ENCODE measurements around the gene MFRP.

Gene MFRP

GRCh38 chr11:119338318-119338890 is 8.1 kb downstream of the MFRP start:
- DNase-seq (ENCODE audit: low read depth in 2 of 2) = peak; percentile 51 to 54

GRCh38 chr11:119337581-119338317 is 8.8 kb downstream of the MFRP start:
- DNase-seq (ENCODE audit: low read depth in 2 of 2) = no peak

- no peak for DNase-seq (ENCODE audit: low read depth in 2 of 2)
Measured at GRCh38 chr11:119336744-119337469, 9.6 kb downstream of the MFRP start.

- DNase-seq (ENCODE audit: low read depth in 2 of 2) = no peak
Measured at GRCh38 chr11:119335655-119336543, 10.6 kb downstream of the MFRP start.

GRCh38 chr11:119335091-119335654 is 11.3 kb downstream of the MFRP start:
- no peak for DNase-seq (ENCODE audit: low read depth in 2 of 2)

GRCh38 chr11:119334174-119334930 is 12.2 kb downstream of the MFRP start, which contains the start of gene RNF26:
TSS of gene RNF26 (plus strand) at chr11:119334527. CDS start at chr11:119335123, 596 bp downstream.
- peak; percentile 91 for DNase-seq (ENCODE audit: low read depth in 2 of 2)

- no peak for DNase-seq (ENCODE audit: low read depth in 2 of 2)
Measured at GRCh38 chr11:119332111-119332765, 14.3 kb downstream of the MFRP start.

- DNase-seq (ENCODE audit: low read depth in 2 of 2) = no peak
Measured at GRCh38 chr11:119330237-119330636, 16.3 kb downstream of the MFRP start.

- DNase-seq (ENCODE audit: low read depth in 2 of 2) = no peak
Measured at GRCh38 chr11:119329320-119329719, 17.2 kb downstream of the MFRP start.

GRCh38 chr11:119324189-119324588 is 22.3 kb downstream of the MFRP start:
- DNase-seq (ENCODE audit: low read depth in 2 of 2) = no peak

GRCh38 chr11:119323532-119324033 is 22.9 kb downstream of the MFRP start:
- peak; percentile 78 to 89 for DNase-seq (ENCODE audit: low read depth in 2 of 2)

- DNase-seq (ENCODE audit: low read depth in 2 of 2) = no peak
Measured at GRCh38 chr11:119322921-119323531, 23.5 kb downstream of the MFRP start.

- no peak for DNase-seq (ENCODE audit: low read depth in 2 of 2)
Measured at GRCh38 chr11:119322360-119322739, 24.2 kb downstream of the MFRP start.

GRCh38 chr11:119320776-119321524 is 25.6 kb downstream of the MFRP start:
- peak; percentile 42 to 54 for DNase-seq (ENCODE audit: low read depth in 2 of 2)

GRCh38 chr11:119320240-119320775 is 26.2 kb downstream of the MFRP start:
- no peak for DNase-seq (ENCODE audit: low read depth in 2 of 2)

- DNase-seq (ENCODE audit: low read depth in 2 of 2) = no peak
Measured at GRCh38 chr11:119319700-119320239, 26.7 kb downstream of the MFRP start.

GRCh38 chr11:119319136-119319699 is 27.3 kb downstream of the MFRP start:
- no peak for DNase-seq (ENCODE audit: low read depth in 2 of 2)
